Measurements from ENCODE around the gene ANKFY1. TPM values are rescaled to one million over a fixed set of nuclear protein-coding genes. Genes with fewer than 3 reads are reported as not detected.
A peak's percentile ranks its signal among the peaks of the same experiment; 100 is the strongest.

The ANKFY1 gene
- polyA plus RNA-seq, 3 donors, result 13.5 to 46.1 (median 21.7) TPM

- Histone ChIP-seq H3K9me3 (replicated peaks in 1 of 2; ENCODE audit: control insufficient read depth in 1 of 2, insufficient read depth in 1 of 2, low read length in 2 of 2) (no peaks in the 10 kb centered on the region), H3K27ac (ENCODE audit: low read depth in 1 of 2, low read length in 2 of 2) (no peak overlapping the region), H3K36me3 (replicated peaks in 1 of 2; ENCODE audit: control insufficient read depth in 1 of 2, insufficient read depth in 2 of 2, low read length in 2 of 2) (peaks cover 0 to 3% of the 10 kb centered on the region in 2 donors), H3K4me3 (replicated peaks in 1 of 3; ENCODE audit: low read depth in 2 of 3, low read length in 3 of 3) (no peak overlapping the region), H3K9ac (ENCODE audit: insufficient read depth, low read length, poor library complexity, severe bottlenecking) (no peak overlapping the region), H3K4me1 (ENCODE audit: control insufficient read depth in 1 of 2, insufficient read depth in 2 of 2, low read length in 2 of 2) (peaks cover 1 to 2% of the 10 kb centered on the region in 2 donors), H2AFZ (ENCODE audit: insufficient read depth, low read depth, low read length, poor library complexity, severe bottlenecking) (no peak overlapping the region), H3K27me3 (ENCODE audit: control insufficient read depth in 2 of 2, insufficient read depth in 2 of 2, low read length in 2 of 2) (no peaks in the 10 kb centered on the region), H3K79me2 (ENCODE audit: insufficient read depth, low read length) (no peaks in the 10 kb centered on the region), H3K4me2 (replicated peaks; ENCODE audit: extremely low read depth, low read length, poor library complexity, severe bottlenecking) (no peak overlapping the region), H4K20me1 (ENCODE audit: insufficient read depth, low read length) (no peaks in the 10 kb centered on the region)
- TF ChIP-seq CTCF (IDR thresholded peaks at IDR 0.05), result no peak
- no peak overlapping the region for H3K4me3 Mint-ChIP-seq
- H3K27me3 Mint-ChIP-seq (ENCODE audit: low read depth in 3 of 3), result peaks cover 0 to 4% (median 2%) of the 10 kb centered on the region in 3 donors
- peaks cover 3% of the 10 kb centered on the region for H3K4me1 Mint-ChIP-seq
- no peak for DNase-seq
- peaks cover 0 to 2% (median 0%) of the 10 kb centered on the region in 7 donors for H3K9me3 Mint-ChIP-seq
- no peak overlapping the region for H3K27ac Mint-ChIP-seq
- 73% methylated on average over 4 of the region's 6 CpGs for WGBS (ENCODE audit: insufficient coverage)
- intact Hi-C loops (cut with micrococcal nuclease), result no loop called here
- H3K36me3 Mint-ChIP-seq, result peaks cover 7 to 11% of the 10 kb centered on the region in 2 donors
These were observed 113.7 kb downstream of the ANKFY1 start for GRCh38 chr17:4150096-4150495.

DNA sequence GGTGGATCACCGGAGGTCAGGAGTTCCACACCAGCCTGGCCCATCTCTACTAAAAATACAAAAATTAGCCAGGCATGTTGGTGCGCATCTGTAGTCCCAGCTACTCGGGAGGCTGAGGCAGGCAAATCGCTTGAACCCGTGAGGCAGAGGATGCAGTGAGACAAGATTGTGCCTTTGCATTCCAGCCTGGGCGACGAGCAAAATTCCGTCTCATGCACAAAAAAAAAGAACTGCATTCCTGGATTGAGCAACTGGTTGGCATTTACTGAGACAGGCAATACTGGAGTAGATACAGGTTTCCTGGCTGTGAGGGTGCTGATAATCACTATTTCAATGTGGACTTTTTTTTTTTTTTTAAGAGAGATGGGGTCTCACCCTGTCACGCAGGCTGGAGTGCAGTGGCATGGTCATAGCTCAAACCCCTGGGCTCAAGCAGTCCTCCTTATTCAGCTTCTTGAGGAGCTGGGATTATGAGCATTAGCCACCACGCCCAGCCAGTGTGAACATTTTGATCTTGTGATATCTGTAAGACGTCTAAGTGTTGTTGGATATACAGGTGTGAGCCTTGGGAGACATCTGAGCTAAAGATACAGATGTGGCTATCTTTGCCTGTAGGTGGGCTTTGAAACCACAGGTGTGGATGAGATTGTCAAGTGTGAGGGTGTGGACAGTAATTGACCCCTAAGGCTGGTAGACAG is 115.0 kb downstream of the ANKFY1 start:
- Histone ChIP-seq H3K4me1 (ENCODE audit: control insufficient read depth in 1 of 2, insufficient read depth in 2 of 2, low read length in 2 of 2) (peaks cover 9 to 13% of the 10 kb centered on the region in 2 donors), H3K4me2 (replicated peaks; ENCODE audit: extremely low read depth, low read length, poor library complexity, severe bottlenecking) (no peak overlapping the region), H3K27me3 (ENCODE audit: control insufficient read depth in 2 of 2, insufficient read depth in 2 of 2, low read length in 2 of 2) (no peaks in the 10 kb centered on the region), H2AFZ (ENCODE audit: insufficient read depth, low read depth, low read length, poor library complexity, severe bottlenecking) (no peak overlapping the region), H3K9ac (ENCODE audit: insufficient read depth, low read length, poor library complexity, severe bottlenecking) (no peak overlapping the region), H4K20me1 (ENCODE audit: insufficient read depth, low read length) (no peaks in the 10 kb centered on the region), H3K79me2 (ENCODE audit: insufficient read depth, low read length) (peaks cover 9% of the 10 kb centered on the region), H3K9me3 (replicated peaks in 1 of 2; ENCODE audit: control insufficient read depth in 1 of 2, insufficient read depth in 1 of 2, low read length in 2 of 2) (no peaks in the 10 kb centered on the region), H3K27ac (ENCODE audit: low read depth in 1 of 2, low read length in 2 of 2) (no peak overlapping the region), H3K36me3 (replicated peaks in 1 of 2; ENCODE audit: control insufficient read depth in 1 of 2, insufficient read depth in 2 of 2, low read length in 2 of 2) (no peaks in the 10 kb centered on the region), H3K4me3 (replicated peaks in 1 of 3; ENCODE audit: low read depth in 2 of 3, low read length in 3 of 3) (no peak overlapping the region)
- H3K27me3 Mint-ChIP-seq (ENCODE audit: low read depth in 3 of 3), result peaks cover 0 to 4% (median 2%) of the 10 kb centered on the region in 3 donors
- intact Hi-C loops (cut with micrococcal nuclease), result no loop called here
- no peak overlapping the region for H3K4me3 Mint-ChIP-seq
- TF ChIP-seq CTCF (IDR thresholded peaks at IDR 0.05), result no peak
- peaks cover 3 to 7% of the 10 kb centered on the region in 2 donors for H3K36me3 Mint-ChIP-seq
- 97% methylated on average over 10 of the region's 11 CpGs for WGBS (ENCODE audit: insufficient coverage)
- peak overlapping the region in 1 of 7 donors; percentile 24 for H3K27ac Mint-ChIP-seq
- peaks cover 0 to 2% (median 0%) of the 10 kb centered on the region in 7 donors for H3K9me3 Mint-ChIP-seq
- H3K4me1 Mint-ChIP-seq, result peaks cover 9% of the 10 kb centered on the region
- DNase-seq, result no peak
